GM19452 (cell line): ENCODE measurements around the gene CPSF2.
"Not testable (repeated sequence)": the region's sequence is repeated elsewhere in the genome, so short reads cannot be mapped to it uniquely, and the experiment has no call there.

Source experiments
- ATAC-seq: cut with Tn5 transposase; IDR thresholded peaks from one replicate; pipeline ENCODE4 v1.9.1; 2021; ENCODE audit not compliant: unreplicated experiment

Gene CPSF2

GRCh38 chr14:92154283-92154942 lies 32.6 kb downstream of the CPSF2 start:
- no peak for ATAC-seq

GRCh38 chr14:92160619-92161018 lies 38.9 kb downstream of the CPSF2 start:
- no peak for ATAC-seq

- ATAC-seq, result no peak
Observed at GRCh38 chr14:92161521-92161920, 39.8 kb downstream of the CPSF2 start.

- no peak for ATAC-seq
Observed at GRCh38 chr14:92164958-92165357, 43.2 kb downstream of the CPSF2 start.

- ATAC-seq, result no peak
Observed at GRCh38 chr14:92173668-92174067, 51.9 kb downstream of the CPSF2 start.

GRCh38 chr14:92175811-92176210 lies 54.0 kb downstream of the CPSF2 start:
- ATAC-seq, result no peak

- ATAC-seq, result no peak
Observed at GRCh38 chr14:92176476-92176875, 54.7 kb downstream of the CPSF2 start.

GRCh38 chr14:92179178-92179577 lies 57.4 kb downstream of the CPSF2 start:
- not testable (repeated sequence) for ATAC-seq

- ATAC-seq, result no peak
Observed at GRCh38 chr14:92185559-92185958, 63.8 kb downstream of the CPSF2 start.

GRCh38 chr14:92187616-92188015 lies 65.8 kb downstream of the CPSF2 start:
- not testable (repeated sequence) for ATAC-seq

GRCh38 chr14:92190768-92191167 lies 69.0 kb downstream of the CPSF2 start:
- ATAC-seq, result no peak

- ATAC-seq, result no peak
Observed at GRCh38 chr14:92198804-92199203, 77.0 kb downstream of the CPSF2 start.

GRCh38 chr14:92199763-92200162 lies 78.0 kb downstream of the CPSF2 start:
- no peak for ATAC-seq

- no peak for ATAC-seq
Observed at GRCh38 chr14:92203116-92203515, 81.3 kb downstream of the CPSF2 start.

GRCh38 chr14:92204792-92205191 lies 83.0 kb downstream of the CPSF2 start:
- ATAC-seq, result no peak

- no peak for ATAC-seq
Observed at GRCh38 chr14:92207012-92207927, 85.5 kb downstream of the CPSF2 start.

GRCh38 chr14:92207928-92208265 lies 86.1 kb downstream of the CPSF2 start:
- ATAC-seq, result no peak

- no peak for ATAC-seq
Observed at GRCh38 chr14:92209141-92209540, 87.4 kb downstream of the CPSF2 start.

- not testable (repeated sequence) for ATAC-seq
Observed at GRCh38 chr14:92213125-92213524, 91.4 kb downstream of the CPSF2 start.

- no peak for ATAC-seq
Observed at GRCh38 chr14:92215579-92215978, 93.8 kb downstream of the CPSF2 start.

GRCh38 chr14:92217936-92218335 lies 96.2 kb downstream of the CPSF2 start:
- ATAC-seq, result no peak
